Thoracic aorta (tissue), 2 donors: Measurements from ENCODE around the gene ZNF652. TPM values are rescaled to one million over a fixed set of nuclear protein-coding genes. Genes with fewer than 3 reads are reported as not detected.

ENCODE experiments used
- ATAC-seq: fragments of 150-250 bp; one replicate; pipeline ENCODE4 v1.8.0; 2017; ENCODE audit warnings: low read depth; ENCODE audit not compliant: insufficient number of reproducible peaks, low FRiP score
- DNase-seq: peaks from one replicate; pipeline ENCODE4 v3.0.0-alpha.2; 2020; ENCODE audit warnings: low spot score
- H3K27ac ChIP-seq, 2 donors: fragments of 200-600 bp; sonication (generic); 1 replicate in 1 of 2; 2 replicates in 1 of 2; pipeline ENCODE4 v1.5.1; 2016; ENCODE audit warnings: mild to moderate bottlenecking in 2 of 2, moderate library complexity in 2 of 2
- H3K27me3 ChIP-seq: fragments of 200-600 bp; sonication (generic); replicated peaks from 2 replicates; pipeline ENCODE4 v1.6.0; 2016; ENCODE audit warnings: mild to moderate bottlenecking; ENCODE audit not compliant: insufficient read depth
- H3K36me3 ChIP-seq: fragments of 200-600 bp; sonication (generic); one replicate; pipeline ENCODE4 v1.5.1; 2016
- H3K4me1 ChIP-seq, 2 donors: fragments of 200-600 bp; sonication (generic); 1 replicate in 1 of 2; 2 replicates in 1 of 2; pipeline versions ENCODE4 v1.5.1 to v1.6.0; 2016; ENCODE audit warnings: low read depth in 2 of 2, mild to moderate bottlenecking in 1 of 2; ENCODE audit not compliant: control insufficient read depth in 1 of 2
- H3K4me3 ChIP-seq: fragments of 200-600 bp; sonication (generic); 2 replicates; pipeline ENCODE4 v1.5.1; 2016; ENCODE audit warnings: mild to moderate bottlenecking
- H3K9me3 ChIP-seq: fragments of 200-600 bp; sonication (generic); 2 replicates; pipeline ENCODE4 v1.5.1; 2016
- CTCF ChIP-seq: fragments of 200-600 bp; sonication (generic); IDR thresholded peaks from one replicate; pipeline ENCODE4 v1.5.1; 2019; ENCODE audit warnings: antibody characterized with exemption
- total RNA-seq, 2 donors: library from RNA; depleted of rRNA; stranded (reverse); fragments of >200 nt; gene quantifications; one replicate each; pipeline versions ENCODE4 v1.1.0 to v1.2.3, GENCODE V29; 2016

ZNF652 gene
- total RNA-seq, 2 donors from 2014 or later: 36.1 to 40.0 TPM

- no peak for TF ChIP-seq CTCF
- peaks cover 0 to 8% of the 10 kb centered on the region in 2 donors for H3K4me1 ChIP-seq
- DNase-seq (no peak), ATAC-seq (no peak)
- no peak overlapping the region for H3K4me3 ChIP-seq
- no peaks in the 10 kb centered on the region for H3K36me3 ChIP-seq
- H3K9me3 ChIP-seq: no peaks in the 10 kb centered on the region
- H3K27ac ChIP-seq: no peak overlapping the region
- H3K27me3 ChIP-seq: no peaks in the 10 kb centered on the region
Measured at GRCh38 chr17:49258394-49258793, 103.7 kb downstream of the ZNF652 start.

- DNase-seq (no peak), ATAC-seq (no peak)
- no peaks in the 10 kb centered on the region for H3K36me3 ChIP-seq
- TF ChIP-seq CTCF: no peak
- H3K4me3 ChIP-seq: no peak overlapping the region
- no peaks in the 10 kb centered on the region for H3K9me3 ChIP-seq
- no peaks in the 10 kb centered on the region for H3K27me3 ChIP-seq
- H3K4me1 ChIP-seq: no peaks in the 10 kb centered on the region
- H3K27ac ChIP-seq: no peak overlapping the region
Measured at GRCh38 chr17:49255125-49255524, 106.9 kb downstream of the ZNF652 start.

GRCh38 chr17:49254066-49254465 is 108.0 kb downstream of the ZNF652 start:
- Histone ChIP-seq H3K27ac (no peak overlapping the region), H3K27me3 (no peaks in the 10 kb centered on the region), H3K4me3 (no peak overlapping the region), H3K9me3 (no peaks in the 10 kb centered on the region), H3K36me3 (no peaks in the 10 kb centered on the region), H3K4me1 (peaks cover 0 to 6% of the 10 kb centered on the region in 2 donors)
- TF ChIP-seq CTCF: no peak
- DNase-seq: no peak
- no peak for ATAC-seq

- H3K36me3 ChIP-seq: no peaks in the 10 kb centered on the region
- H3K27ac ChIP-seq: no peak overlapping the region
- no peak for DNase-seq
- H3K4me3 ChIP-seq: no peak overlapping the region
- no peaks in the 10 kb centered on the region for H3K27me3 ChIP-seq
- peaks cover 0 to 6% of the 10 kb centered on the region in 2 donors for H3K4me1 ChIP-seq
- H3K9me3 ChIP-seq: no peaks in the 10 kb centered on the region
- TF ChIP-seq CTCF: no peak
- ATAC-seq: no peak
Measured at GRCh38 chr17:49252148-49252695, 109.8 kb downstream of the ZNF652 start.

GRCh38 chr17:49249890-49250522 is 112.0 kb downstream of the ZNF652 start:
- H3K4me1 ChIP-seq: peaks cover 0 to 6% of the 10 kb centered on the region in 2 donors
- ATAC-seq (no peak), DNase-seq (no peak)
- TF ChIP-seq CTCF: no peak
- H3K4me3 ChIP-seq: no peak overlapping the region
- no peaks in the 10 kb centered on the region for H3K36me3 ChIP-seq
- no peaks in the 10 kb centered on the region for H3K27me3 ChIP-seq
- H3K9me3 ChIP-seq: no peaks in the 10 kb centered on the region
- no peak overlapping the region for H3K27ac ChIP-seq
